Amygdala (tissue), 56 donors: ENCODE measurements around the gene ZFAND6.
A peak's percentile ranks its signal among the peaks of the same experiment; 100 is the strongest.
"Not testable (repeated sequence)": the region's sequence is repeated elsewhere in the genome, so short reads cannot be mapped to it uniquely, and the experiment has no call there.

Experiments used
- DNase-seq, 56 donors: peaks; one replicate each; lab custom pipeline; 2025; lab: John Stamatoyannopoulos, UW

ZFAND6 gene

DNA sequence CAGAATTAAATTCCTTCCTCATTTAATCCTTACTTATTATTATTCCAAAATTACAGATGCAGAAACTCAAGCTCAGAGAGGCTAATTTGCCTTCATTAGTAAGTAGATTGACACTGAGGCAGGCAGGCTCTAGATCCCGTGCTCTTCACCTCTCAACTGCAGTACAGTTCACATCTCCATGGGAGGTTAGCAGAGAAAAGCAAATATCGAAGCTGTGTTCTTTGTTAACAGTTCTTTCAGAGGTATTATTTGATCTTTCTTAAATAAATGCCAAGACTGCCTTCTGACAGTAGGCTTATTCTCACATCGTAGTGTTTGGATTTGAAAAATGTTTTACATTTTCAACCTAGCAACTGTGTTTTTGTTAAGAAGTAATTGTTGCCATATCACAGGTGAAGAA is 77.4 kb downstream of the ZFAND6 start:
- DNase-seq = no peak

DNA sequence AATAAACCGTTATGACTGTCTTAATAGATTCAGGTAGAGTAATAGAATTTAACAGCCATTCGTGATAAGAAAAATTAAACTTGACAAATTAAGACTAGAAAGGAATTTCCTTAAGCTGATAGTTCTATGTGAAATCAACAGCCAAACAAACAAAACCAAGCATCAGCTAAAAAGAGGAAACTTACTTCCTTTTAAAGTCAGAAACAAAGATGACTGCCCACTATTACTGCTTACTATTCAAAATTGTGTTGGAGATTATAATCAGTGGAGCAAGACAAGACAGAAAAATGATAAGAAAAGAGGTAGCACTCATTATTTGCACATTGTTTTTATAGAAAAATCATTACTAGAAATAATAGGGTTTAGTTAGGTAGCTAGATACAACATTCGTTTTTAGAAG is 79.5 kb downstream of the ZFAND6 start:
- DNase-seq = no peak

DNA sequence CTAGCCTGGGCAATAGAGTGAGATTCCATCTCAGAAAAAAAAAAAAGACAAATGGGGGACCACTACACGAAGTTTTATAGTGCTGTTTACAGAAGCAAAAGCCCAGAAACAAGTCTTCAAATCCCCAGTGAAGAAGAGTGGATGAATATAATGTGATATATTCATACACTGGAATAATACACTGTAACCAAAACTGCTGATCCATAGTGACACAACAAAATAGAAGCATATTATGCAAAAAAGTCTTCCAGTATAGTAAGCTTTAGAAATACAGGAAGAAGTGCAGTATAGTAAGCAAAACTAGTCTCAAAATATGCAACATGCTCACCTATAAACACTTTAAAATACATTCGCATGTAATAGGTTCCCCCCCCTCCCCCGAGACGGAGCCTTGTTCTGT is 81.4 kb downstream of the ZFAND6 start:
- DNase-seq = no peak

DNA sequence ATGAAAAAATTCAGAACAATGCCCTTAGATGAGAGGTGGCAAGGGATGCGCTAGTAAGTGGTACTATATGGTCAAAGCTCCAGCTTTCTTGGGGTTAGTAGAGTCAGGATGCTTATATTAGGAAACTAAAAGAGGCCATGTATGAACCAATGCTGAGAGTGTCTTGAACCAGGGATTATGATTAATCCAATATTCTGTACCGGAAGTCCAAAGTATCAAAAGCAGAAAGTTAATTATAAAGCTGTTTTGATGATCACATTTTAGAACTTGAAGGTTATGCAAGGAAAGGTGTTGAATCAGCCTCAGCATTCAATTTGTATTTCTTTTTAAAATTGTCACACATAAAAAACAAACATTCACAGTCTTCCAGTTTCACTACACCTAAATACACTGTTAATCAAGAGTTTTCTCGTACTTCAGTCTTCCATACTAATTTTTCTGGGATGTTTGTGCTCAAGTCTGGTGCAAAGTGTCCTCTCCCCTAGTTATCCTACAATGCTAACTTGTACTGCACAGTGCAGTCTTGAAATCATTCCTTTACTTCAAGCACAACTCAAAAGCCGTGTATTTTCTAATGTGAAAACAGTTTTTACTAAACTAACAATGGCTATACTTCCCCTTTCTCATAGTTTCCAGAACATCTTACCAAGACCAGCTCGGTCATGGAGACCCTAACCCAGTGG is 82.6 kb downstream of the ZFAND6 start:
- DNase-seq = no peak

DNA sequence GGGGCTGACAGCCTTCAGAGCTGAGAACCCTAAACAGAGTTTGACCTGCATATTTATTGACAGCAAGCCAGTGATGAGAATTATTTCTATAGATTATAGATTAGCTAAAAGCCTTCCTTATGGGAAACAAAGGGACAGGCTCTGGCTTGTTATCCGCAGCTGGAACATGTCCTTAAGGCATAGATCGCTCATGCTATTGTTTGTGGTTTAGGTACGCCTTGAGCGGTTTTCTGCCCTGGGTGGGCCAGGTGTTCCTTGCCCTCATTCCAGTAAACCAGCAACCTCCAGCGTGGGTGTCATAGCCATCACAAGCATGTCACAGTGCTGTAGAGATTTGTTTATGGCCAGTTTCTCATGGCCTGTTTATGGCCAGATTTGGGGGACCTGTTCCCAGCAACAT is 83.2 kb downstream of the ZFAND6 start:
- no peak for DNase-seq

DNA sequence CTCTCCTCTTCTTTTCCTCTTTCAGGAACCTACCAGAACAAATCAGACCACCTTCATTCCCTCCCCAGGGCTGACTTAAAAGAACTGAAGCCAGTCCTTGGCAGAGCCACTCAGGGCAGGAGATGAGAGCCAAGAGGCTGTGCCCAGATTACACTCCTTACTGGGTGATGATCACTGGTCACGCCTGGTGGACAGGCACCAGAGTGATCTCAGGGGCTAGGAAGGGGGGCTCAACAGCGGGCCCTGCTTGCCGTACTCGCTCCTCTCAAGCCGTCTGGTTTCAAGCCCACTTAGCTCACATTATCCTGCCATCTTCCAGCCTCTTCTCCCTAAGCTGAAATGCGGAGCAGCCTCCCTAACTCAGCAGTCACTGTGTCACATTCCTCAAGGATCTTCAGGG is 91.7 kb downstream of the ZFAND6 start:
- peak in 1 of 56 donors; percentile 2 for DNase-seq

DNA sequence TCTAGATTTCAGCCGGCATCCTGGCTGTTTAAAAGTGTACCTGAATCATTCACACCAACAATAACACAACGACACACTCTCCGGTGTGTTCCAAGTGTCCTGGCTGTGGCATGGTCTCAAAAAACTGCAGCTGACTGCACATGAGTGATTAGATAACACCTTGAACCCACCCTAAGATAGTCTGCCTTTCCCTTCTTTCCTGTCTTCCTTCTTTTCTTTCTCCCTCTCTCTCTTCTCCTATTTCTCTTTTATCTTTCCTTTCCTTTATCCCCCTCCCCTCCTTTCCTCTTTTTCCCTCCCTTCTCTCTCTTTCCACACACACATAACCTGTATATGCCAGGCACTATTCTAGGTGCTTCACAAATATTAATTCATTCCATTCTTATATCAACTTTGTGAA is 92.1 kb downstream of the ZFAND6 start:
- no peak for DNase-seq

DNA sequence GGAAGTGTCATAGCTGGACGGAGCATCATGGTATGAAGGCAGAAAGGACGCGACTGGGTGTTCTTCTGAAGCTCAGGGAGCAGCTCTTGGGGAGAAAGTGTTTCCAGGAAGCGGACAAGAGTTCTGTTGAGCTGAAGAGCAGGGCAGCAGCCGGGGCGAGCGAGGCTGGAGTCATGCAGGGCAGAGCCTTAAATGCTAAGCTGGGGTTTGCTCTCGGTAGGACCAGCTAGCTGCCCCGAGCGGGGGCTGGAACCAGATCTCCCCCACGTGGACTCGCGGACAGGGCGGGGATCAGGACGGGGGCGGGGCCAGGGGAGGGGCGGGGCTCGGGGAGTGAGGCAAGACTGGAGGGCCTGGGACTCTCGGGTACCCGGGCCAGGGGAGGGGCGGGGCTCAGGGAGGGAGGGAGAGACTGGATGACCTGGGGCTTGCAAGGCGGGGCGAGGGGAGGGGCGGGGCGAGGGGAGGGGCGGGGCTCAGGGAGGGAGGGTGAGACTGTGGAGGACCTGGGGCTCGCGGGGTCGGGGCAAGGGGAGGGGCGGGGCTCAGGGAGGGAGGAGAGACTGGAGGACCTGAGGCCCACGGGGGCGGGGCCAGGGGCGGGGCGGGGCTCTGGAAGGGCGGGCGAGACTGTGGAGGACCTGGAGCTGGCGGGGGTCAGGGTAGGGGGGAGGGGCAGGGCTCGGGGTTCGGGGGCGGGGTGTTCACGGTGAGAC is 92.9 kb downstream of the ZFAND6 start:
- DNase-seq = peak in 53 of 56 donors; percentile 28 to 95 (median 77)

DNA sequence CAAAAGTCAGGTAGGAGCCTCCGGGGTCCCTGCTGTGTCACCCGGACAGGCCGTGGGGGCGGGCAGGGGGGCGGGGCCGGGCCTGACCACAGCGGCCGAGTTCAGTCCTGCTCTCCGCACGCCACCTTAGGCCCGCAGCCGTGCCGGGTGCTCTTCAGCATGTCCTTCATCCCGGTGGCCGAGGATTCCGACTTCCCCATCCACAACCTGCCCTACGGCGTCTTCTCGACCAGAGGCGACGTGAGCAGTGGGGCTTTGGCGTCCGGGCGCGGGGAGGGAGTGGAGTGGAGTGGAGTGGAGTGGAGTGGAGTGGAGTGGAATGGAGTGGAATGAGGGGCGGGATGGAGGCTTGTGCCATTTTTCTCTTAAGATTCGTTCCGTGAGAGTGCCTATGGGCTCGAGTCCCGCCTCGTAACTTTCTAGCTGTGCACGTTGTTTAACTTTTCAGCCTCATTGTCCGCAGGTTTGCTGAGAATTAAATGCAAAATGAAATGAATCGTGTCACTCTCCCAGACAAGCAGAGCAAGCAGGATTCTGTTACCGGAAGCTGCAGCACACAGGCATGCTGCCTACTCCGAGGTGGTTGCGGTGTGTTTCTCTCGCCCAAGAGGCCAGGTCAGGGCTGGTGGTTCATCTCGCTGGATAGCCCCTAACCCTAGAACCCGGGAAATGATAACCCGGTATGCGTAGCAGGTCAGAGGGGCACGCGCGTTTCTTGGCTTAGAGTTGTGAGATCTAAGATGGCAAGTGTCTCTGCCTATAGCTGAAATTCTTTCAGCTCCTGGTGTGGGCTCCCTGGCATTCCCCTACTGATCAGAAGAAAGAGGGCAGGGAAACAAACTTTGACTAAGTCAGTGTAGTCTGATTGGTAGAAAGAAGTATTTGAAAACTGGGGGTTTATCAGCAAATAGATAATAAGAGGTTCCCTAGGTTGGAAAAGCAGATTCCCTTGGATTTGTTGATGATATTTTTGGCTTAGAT is 93.7 kb downstream of the ZFAND6 start, which contains the start of gene FAH:
TSS of gene FAH (plus strand) at position 104 of the 981 bp plus-strand sequence. CDS start at position 160, 56 bp downstream.
- peak in 8 of 56 donors; percentile 30 to 75 (median 52) for DNase-seq

DNA sequence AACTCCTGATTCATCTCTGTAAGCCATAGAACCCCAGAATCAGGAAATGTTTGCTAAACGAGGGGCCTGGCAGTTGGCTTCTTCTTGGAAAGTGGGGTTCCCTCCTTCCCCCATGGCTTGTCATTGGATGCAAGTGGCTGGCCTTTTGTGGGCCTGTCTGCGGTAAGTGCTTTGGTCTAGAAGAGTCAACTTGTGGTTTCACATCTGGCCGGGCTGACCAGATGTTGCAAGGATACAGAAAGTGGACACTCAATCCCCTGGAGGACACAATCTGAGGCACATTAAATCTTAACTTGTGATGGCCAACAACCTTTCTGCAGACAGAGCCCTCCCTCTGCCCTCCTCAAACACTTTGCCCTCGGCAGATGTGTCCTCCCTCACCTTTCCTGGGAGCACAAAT is 94.4 kb downstream of the ZFAND6 start:
- no peak for DNase-seq

DNA sequence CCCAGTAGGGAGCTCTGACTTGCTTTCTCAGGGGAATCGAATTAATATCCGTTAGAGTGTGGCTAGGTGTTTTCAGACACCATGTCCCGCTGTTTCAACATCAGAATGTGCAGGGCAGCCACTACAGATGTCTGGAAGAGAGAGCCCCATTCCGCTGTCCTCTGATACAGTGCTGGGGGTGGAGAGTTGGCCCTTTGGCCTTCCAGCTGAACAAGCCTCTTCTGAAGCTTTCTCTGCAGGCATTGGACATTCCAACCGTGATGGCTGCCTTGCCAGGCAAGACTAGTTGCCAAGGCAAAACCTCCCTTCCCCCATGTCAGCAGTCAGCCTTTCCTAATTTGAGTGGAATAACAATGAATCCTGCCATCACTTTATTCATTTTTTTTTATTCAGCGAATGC is 94.9 kb downstream of the ZFAND6 start:
- peak in 9 of 56 donors; percentile 11 to 48 (median 19) for DNase-seq

DNA sequence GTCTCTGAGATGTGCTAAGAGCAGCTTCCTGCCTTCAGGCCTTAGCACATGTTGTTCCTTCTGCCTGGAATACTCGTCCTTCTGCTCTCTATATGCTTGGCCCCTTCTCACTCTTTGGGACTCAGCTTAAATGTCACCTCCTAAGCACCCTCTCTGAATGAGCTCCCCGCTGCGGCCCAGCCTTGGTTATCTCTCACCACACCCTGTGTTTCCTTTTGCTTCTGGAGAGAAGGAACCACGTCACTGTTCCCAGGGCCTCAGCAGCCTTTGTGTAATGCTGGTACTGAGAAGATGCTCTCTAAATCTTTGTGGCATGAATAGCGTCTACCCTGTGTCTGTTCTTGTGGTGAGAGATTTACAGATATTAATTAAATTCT is 95.5 kb downstream of the ZFAND6 start:
- no peak for DNase-seq

DNA sequence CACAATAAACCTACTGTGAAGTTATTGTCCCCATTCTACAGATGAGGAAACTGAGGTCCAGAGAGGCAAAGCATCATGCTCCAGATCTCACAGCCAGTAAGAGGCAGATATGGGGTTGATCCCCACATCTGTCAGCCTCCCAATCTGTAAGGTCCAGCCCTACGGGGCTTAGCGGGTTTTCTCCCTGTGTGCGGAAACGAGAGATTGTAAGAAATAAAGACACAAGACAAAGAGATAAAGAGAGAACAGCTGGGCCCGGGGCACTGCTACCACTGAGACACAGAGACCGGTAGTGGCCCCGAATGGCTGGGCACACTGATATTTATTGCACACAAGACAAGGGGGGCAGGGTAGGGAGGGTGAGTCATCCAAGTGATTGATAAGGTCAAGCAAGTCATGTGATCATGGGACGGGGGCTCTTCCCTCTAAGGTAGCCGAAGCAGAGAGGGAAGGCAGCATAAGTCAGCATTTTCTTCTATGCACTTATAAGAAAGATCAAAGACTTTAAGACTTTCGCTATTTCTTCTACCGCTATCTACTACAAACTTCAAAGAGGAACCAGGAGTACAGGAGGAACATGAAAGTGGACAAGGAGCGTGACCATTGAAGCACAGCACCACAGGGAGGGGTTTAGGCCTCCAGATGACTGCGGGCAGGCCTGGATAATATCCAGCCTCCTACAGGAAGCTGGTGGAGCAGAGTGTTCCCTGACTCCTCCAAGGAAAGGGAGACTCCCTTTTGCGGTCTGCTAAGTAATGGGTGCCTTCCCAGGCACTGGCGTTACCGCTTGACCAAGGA is 96.1 kb downstream of the ZFAND6 start:
- not testable (repeated sequence) for DNase-seq

DNA sequence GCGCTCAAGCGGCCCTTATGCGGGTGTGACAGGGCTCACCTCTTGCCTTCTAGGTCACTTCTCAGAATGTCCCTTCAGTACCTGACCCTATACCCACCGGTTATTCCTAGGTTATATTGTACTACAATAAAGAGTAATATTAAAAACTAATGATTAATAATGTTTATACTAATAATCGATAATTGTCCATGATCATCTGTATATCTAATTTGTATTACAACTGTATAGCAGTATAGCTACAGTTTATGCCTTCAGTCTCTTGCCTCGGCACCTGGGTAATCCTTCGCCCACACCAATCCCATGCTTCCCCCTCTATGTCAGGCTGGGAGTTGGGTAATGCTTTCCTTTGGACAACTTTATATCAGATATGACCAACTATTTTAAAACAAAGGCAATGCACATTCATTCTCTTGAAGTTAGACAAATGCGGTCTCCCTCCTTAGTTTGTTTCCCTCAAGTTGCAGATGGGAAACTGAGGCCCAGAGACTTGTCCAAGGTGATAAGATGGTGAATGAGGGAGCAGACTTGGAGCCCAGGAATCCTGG is 96.8 kb downstream of the ZFAND6 start:
- no peak for DNase-seq

DNA sequence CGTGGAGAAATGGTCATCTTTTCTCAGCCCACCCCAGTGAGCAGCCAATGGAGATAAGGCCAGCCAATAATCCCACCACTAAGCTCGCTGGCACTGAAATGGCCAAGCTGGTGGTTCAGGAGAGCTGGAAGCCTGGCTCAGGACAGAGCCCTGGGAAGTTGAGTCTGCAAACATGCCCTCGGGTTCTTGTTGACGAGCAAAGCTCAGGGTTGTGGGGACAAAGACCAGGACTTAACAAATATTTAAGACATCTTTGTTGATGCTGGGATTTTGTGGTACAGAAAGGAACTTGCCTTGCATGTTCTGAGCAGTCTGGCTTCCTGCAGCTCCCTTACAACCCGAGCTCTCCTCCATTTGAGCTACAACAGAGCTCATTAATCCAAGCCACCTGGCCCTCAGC is 97.7 kb downstream of the ZFAND6 start:
- DNase-seq = no peak

DNA sequence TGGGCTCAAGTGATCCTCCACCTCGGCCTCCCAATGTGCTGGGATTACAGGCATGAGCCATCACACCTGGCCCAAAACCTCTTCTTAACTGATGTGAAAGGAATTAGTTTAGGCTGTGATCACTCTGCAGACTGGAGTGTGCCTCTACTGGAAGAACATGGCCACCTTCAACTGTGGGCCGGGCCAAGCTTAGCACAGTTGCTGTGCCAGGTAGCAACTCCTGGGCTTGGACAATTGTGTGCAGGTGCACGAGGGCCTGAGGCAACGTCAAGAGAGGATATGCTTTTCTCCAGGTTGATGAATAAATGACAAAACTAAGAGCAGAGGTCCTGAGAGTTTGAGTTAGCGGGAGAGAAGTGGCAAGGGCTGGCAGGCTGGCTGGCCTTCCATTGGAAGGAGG is 99.8 kb downstream of the ZFAND6 start:
- DNase-seq = no peak

DNA sequence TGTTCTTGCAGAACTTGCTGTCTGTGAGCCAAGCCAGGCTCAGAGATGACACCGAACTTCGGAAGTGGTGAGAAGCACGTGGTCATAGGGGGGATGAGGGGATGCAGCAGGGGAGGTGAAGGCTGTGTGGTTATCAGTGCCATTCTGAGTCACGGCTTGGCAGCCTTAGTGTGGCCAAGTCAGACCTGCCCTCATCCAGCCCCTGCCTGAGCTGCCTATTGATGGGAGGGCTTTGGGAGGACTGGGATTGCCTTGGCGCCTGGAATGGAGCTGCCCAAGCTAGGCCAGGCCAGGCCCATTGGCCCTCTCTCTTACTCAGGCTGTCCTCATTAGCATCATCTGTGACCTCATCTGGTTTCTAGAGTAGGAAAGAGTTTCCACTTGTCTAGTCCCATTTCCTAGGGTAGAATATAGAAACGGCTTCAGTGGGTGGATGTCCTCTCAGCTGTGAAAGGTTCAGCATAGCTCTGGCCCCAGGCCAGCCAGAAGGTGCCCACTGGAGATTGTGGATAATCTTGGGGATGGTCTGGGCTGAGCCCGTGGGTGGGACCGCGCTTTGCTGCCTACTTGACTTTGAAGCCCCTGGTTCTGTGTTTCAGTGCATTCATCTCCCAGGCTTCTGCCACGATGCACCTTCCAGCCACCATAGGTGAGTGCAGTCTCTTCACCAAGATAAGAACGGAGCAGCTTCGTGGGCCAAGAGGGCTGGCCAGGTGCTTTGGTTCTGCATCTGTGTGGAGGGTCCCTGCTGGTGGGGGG is 100.5 kb downstream of the ZFAND6 start:
- no peak for DNase-seq

DNA sequence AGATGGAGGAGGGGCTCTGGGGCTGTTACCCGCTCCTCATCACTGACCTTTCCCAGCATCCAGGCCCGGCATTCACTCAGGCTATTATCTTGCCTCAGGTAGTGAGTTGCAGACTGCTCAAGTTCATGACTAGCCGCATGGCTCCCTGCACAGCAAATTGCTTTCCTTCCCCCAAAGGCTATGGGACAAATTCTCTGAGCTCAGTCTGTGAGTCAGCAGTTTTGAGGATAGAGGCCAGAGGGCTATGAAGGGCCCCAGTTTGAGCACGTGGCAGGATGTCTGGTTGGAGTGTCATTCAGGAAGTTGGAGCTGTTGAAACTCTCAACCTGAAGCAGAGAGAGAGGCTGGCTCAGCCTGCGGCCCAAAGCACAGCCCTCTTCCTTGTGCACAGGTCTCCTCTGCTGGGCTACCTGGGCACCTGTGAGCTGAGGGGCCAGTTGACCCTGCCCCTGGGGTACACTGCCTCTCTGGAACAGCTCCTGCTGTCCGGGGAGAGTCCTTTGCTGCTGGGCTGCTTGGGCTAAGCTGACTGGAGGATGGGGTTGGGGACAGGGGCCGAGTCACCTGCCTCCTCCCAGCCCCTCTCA is 101.2 kb downstream of the ZFAND6 start:
- DNase-seq = peak in 15 of 56 donors; percentile 11 to 69 (median 22)
